ENCODE results near the gene SPATA12. TPM values are rescaled to one million over a fixed set of nuclear protein-coding genes. Genes with fewer than 3 reads are reported as not detected.

SPATA12 gene
- total RNA-seq, 1 experiment from 2014 or later: 0.10 TPM

DNA sequence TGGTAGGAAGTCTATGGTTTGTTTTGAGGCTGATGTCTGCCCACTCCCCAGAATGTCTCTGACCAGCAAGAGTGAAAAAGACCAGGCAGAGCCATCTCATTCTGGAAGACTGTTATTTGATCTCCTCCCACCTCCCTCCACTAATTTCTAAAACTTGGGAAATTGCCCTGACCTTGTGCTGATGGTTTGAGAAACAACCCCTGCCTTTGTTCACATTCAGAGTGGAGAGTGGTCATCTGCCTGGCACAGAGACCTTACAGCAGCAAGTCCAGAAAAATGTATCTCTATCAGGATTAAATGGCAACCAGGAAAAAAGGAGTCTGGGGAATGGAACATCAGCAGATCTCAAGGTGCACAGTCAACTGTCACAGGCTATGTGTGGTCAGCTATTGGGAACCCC lies 25.7 kb downstream of the SPATA12 start:
- CTCF ChIA-PET: no interaction called here
- no peak for ATAC-seq

DNA sequence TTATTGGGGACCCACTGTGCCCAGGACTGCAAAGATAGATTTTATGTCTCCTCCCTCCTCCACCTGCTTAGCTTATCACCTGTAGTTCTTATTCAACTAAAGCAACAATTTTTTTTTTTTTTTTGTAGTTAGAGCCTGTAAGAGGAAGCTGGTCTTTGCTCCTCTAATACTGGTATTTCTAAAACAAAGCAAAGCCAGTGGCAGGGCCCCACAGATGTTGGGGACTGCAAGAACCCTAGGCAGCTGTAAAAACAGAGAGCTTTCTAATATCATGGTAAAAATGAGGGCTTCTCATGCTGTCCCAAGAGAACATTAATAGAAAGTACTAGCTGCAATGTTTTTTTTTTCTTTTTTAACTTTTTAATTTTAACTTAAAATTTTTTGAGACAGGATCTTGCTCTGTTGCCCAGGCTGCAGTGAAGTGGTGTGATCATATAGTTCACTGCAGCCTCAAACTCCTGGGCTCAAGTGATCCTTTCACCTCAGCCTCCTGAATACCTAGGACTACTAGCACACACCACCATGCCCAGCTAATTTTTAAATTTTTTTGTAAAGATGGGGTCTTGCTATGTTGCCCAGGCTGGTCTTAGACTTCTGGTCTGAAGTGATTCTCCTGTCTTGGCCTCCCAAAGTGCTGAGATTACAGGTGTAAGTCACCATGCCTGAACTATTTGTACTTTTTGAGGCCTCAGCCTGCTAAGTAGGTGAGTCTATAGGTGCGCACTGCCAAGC lies 27.1 kb downstream of the SPATA12 start:
- in situ Hi-C loops (cut with HindIII; ENCODE audit: low pct_unique_long_range_greater_than_20kb, low sequenced_read_pairs): loop anchor here (25.0 kb wide), 1 partner anchor 100 kb away; no protein-coding TSS in a partner anchor

More for the DNA sequence above, 25.7 kb downstream of the SPATA12 start:
- intact Hi-C loops (cut with micrococcal nuclease; ENCODE audit: unreplicated experiment): no loop called here
- no peak for TF ChIP-seq POLR2AphosphoS5 (IDR thresholded peaks at IDR 0.05; ENCODE audit: low read depth, low read length)
- TF ChIP-seq SIN3A (IDR thresholded peaks at IDR 0.05; ENCODE audit: borderline replicate concordance, insufficient read depth, low read depth, low read length): no peak
- TF ChIP-seq TCF7L2 (IDR thresholded peaks at IDR 0.05; ENCODE audit: low read depth, low read length): no peak
- no peak for TF ChIP-seq CTCF (IDR thresholded peaks at IDR 0.05)
- TF ChIP-seq, protein P1, sequence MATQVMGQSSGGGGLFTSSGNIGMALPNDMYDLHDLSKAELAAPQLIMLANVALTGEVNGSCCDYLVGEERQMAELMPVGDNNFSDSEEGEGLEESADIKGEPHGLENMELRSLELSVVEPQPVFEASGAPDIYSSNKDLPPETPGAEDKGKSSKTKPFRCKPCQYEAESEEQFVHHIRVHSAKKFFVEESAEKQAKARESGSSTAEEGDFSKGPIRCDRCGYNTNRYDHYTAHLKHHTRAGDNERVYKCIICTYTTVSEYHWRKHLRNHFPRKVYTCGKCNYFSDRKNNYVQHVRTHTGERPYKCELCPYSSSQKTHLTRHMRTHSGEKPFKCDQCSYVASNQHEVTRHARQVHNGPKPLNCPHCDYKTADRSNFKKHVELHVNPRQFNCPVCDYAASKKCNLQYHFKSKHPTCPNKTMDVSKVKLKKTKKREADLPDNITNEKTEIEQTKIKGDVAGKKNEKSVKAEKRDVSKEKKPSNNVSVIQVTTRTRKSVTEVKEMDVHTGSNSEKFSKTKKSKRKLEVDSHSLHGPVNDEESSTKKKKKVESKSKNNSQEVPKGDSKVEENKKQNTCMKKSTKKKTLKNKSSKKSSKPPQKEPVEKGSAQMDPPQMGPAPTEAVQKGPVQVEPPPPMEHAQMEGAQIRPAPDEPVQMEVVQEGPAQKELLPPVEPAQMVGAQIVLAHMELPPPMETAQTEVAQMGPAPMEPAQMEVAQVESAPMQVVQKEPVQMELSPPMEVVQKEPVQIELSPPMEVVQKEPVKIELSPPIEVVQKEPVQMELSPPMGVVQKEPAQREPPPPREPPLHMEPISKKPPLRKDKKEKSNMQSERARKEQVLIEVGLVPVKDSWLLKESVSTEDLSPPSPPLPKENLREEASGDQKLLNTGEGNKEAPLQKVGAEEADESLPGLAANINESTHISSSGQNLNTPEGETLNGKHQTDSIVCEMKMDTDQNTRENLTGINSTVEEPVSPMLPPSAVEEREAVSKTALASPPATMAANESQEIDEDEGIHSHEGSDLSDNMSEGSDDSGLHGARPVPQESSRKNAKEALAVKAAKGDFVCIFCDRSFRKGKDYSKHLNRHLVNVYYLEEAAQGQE (IDR thresholded peaks at IDR 0.05; ENCODE audit: insufficient read depth in 1 of 2, low read depth in 2 of 2, low read length in 1 of 2): no peak
- no TSS peak for BruUV-seq (replicated peaks)
- H3K4me1 ChIP-seq (ENCODE audit: control insufficient read depth, insufficient read depth, low read length): no peaks in the 10 kb centered on the region
- no peaks in the 10 kb centered on the region for H3K9me3 ChIP-seq (ENCODE audit: control insufficient read depth, insufficient read depth, low read depth, low read length)
- DNase-seq (ENCODE audit: low read depth, low spot score): no peak
- H3K27me3 ChIP-seq (ENCODE audit: control insufficient read depth, insufficient read depth, low read length): no peaks in the 10 kb centered on the region
- POLR2A ChIA-PET: no interaction called here
- H3K4me3 ChIP-seq (ENCODE audit: low read depth in 2 of 2, low read length in 2 of 2): no peak overlapping the region
- in situ Hi-C loops (cut with HindIII; ENCODE audit: low pct_unique_long_range_greater_than_20kb, low sequenced_read_pairs): loop anchor here (25.0 kb wide), 1 partner anchor 99 kb away; no protein-coding TSS in a partner anchor
- H3K36me3 ChIP-seq (ENCODE audit: control insufficient read depth, insufficient read depth, low read length): no peaks in the 10 kb centered on the region
- no peak overlapping the region for H3K27ac ChIP-seq (ENCODE audit: low read length)

More for the DNA sequence above, 27.1 kb downstream of the SPATA12 start:
- Histone ChIP-seq H3K36me3 (ENCODE audit: control insufficient read depth, insufficient read depth, low read length) (no peaks in the 10 kb centered on the region), H3K4me3 (ENCODE audit: low read depth in 2 of 2, low read length in 2 of 2) (no peak overlapping the region), H3K27ac (ENCODE audit: low read length) (no peak overlapping the region), H3K27me3 (ENCODE audit: control insufficient read depth, insufficient read depth, low read length) (no peaks in the 10 kb centered on the region), H3K4me1 (ENCODE audit: control insufficient read depth, insufficient read depth, low read length) (no peaks in the 10 kb centered on the region), H3K9me3 (ENCODE audit: control insufficient read depth, insufficient read depth, low read depth, low read length) (no peaks in the 10 kb centered on the region)
- CTCF ChIA-PET: no interaction called here
- DNase-seq (ENCODE audit: low read depth, low spot score) (no peak), ATAC-seq (no peak)
- intact Hi-C loops (cut with micrococcal nuclease; ENCODE audit: unreplicated experiment): no loop called here
- no TSS peak for BruUV-seq (replicated peaks)
- POLR2A ChIA-PET: no interaction called here
- TF ChIP-seq TCF7L2 (IDR thresholded peaks at IDR 0.05; ENCODE audit: low read depth, low read length) (no peak), CTCF (IDR thresholded peaks at IDR 0.05) (no peak), SIN3A (IDR thresholded peaks at IDR 0.05; ENCODE audit: borderline replicate concordance, insufficient read depth, low read depth, low read length) (no peak), POLR2AphosphoS5 (IDR thresholded peaks at IDR 0.05; ENCODE audit: low read depth, low read length) (no peak)
- TF ChIP-seq, protein P1 (IDR thresholded peaks at IDR 0.05; ENCODE audit: insufficient read depth in 1 of 2, low read depth in 2 of 2, low read length in 1 of 2): no peak

Measured in Panc1 (cell line).